ENCODE measurements around the gene PTRHD1. TPM values are rescaled to one million over a fixed set of nuclear protein-coding genes. Genes with fewer than 3 reads are reported as not detected.

PTRHD1 gene
- total RNA-seq, 4 donors from 2014 or later, result 22.6 to 41.8 (median 25.8) TPM

GRCh38 chr2:24743924-24744323, 49.3 kb downstream of the PTRHD1 start:
- TF ChIP-seq POLR2A (IDR thresholded peaks at IDR 0.05), result no peak
- no peak for TF ChIP-seq CTCF (IDR thresholded peaks at IDR 0.05)
- intact Hi-C loops (cut with DNase I), result no loop called here
- H3K27ac ChIP-seq, result no peak overlapping the region

GRCh38 chr2:24742730-24743129, 50.5 kb downstream of the PTRHD1 start:
- no peak for TF ChIP-seq POLR2A (IDR thresholded peaks at IDR 0.05)
- no peak for TF ChIP-seq CTCF (IDR thresholded peaks at IDR 0.05)
- H3K4me1 ChIP-seq, result peaks cover 0 to 6% (median 0%) of the 10 kb centered on the region in 3 donors
- WGBS, 2 donors, result 76 to 91% methylated on average over 1 of the region's 1 CpG
- no peak overlapping the region for H3K27ac ChIP-seq
- H3K9me3 ChIP-seq, result no peaks in the 10 kb centered on the region
- no peak overlapping the region for H3K4me3 ChIP-seq
- no peaks in the 10 kb centered on the region for H3K27me3 ChIP-seq
- intact Hi-C loops (cut with DNase I), result no loop called here
- no peak for DNase-seq
- H3K36me3 ChIP-seq, result peaks cover 0 to 63% (median 0%) of the 10 kb centered on the region in 3 donors

More at GRCh38 chr2:24743924-24744323, 49.3 kb downstream of the PTRHD1 start:
- 63 to 72% methylated on average over 3 of the region's 3 CpGs for WGBS, 2 donors
- H3K9me3 ChIP-seq, result no peaks in the 10 kb centered on the region
- H3K36me3 ChIP-seq, result peaks cover 0 to 62% (median 0%) of the 10 kb centered on the region in 3 donors
- no peak overlapping the region for H3K4me3 ChIP-seq
- H3K27me3 ChIP-seq, result no peaks in the 10 kb centered on the region
- DNase-seq, result no peak
- H3K4me1 ChIP-seq, result peaks cover 0 to 6% (median 0%) of the 10 kb centered on the region in 3 donors

GRCh38 chr2:24740142-24740541, 53.0 kb downstream of the PTRHD1 start:
- Histone ChIP-seq H3K4me3 (no peak overlapping the region), H3K4me1 (peaks cover 0 to 6% (median 0%) of the 10 kb centered on the region in 3 donors), H3K27ac (no peak overlapping the region), H3K27me3 (no peaks in the 10 kb centered on the region), H3K36me3 (peaks cover 0 to 48% (median 0%) of the 10 kb centered on the region in 3 donors), H3K9me3 (no peaks in the 10 kb centered on the region)
- intact Hi-C loops (cut with DNase I), result no loop called here
- DNase-seq, result no peak
- TF ChIP-seq POLR2A (IDR thresholded peaks at IDR 0.05) (no peak), CTCF (IDR thresholded peaks at IDR 0.05) (no peak)
- WGBS, 2 donors, result 81 to 87% methylated on average over 1 of the region's 1 CpG

Other genes starting within 250 kb of the PTRHD1 start
- 10 to 100 TPM in 1 of 4 donors, 1 to 10 TPM in 3; 3.5 to 12.2 (median 6.4) TPM for gene CENPO, start within 50 bp of the PTRHD1 start, total RNA-seq
- gene ADCY3, start 126.8 kb upstream of the PTRHD1 start, total RNA-seq, result 10 to 100 TPM; 14.8 to 48.3 (median 34.3) TPM
- 1 to 10 TPM; 2.1 to 4.6 (median 4.2) TPM for gene DNAJC27, start 178.6 kb upstream of the PTRHD1 start, total RNA-seq
- gene EFR3B, start 248.7 kb upstream of the PTRHD1 start, total RNA-seq, result 1 to 10 TPM in 1 of 4 donors, under 1 TPM in 3; under 0.01 to 1.4 (median 0.32) TPM

Measured in esophagus squamous epithelium (tissue), 5 donors.